WTC11 (cell line): ENCODE data around the gene ALOX12B. TPM values are rescaled to one million over a fixed set of nuclear protein-coding genes. Genes with fewer than 3 reads are reported as not detected.

Experiments used
- ATAC-seq: fragments of 200-7000 bp; cut with Tn5 transposase; 2 replicates; pipeline ENCODE4 v1.10.0; 2021; ENCODE audit warnings: mild to moderate bottlenecking, moderate library complexity
- Bru-seq: library from RNA; stranded (reverse); fragments of 400-500 nt; gene quantifications from one replicate; lab custom pipeline; 2021; lab: Mats Ljungman, UMichigan
- CTCF ChIA-PET: fragments of 300-600 bp; sonication (Branson Sonifier 250); formaldehyde crosslinking; loops from one replicate; lab custom pipeline; 2021; ENCODE audit warnings: antibody characterized with exemption; lab: Charles Lee
- POLR2A ChIA-PET: fragments of 350-600 bp; sonication (Branson Sonifier 250); formaldehyde crosslinking; loops from one replicate; lab custom pipeline; 2021; ENCODE audit warnings: antibody characterized with exemption; lab: Charles Lee
- DNase-seq: peaks from one replicate; pipeline ENCODE4 v3.0.0; 2021; ENCODE audit warnings: low spot score
- H3K27ac Mint-ChIP-seq: 2 replicates; pipeline ENCODE4 v1.8.0; 2021; ENCODE audit warnings: mixed read lengths
- H3K27me3 Mint-ChIP-seq: 2 replicates; pipeline ENCODE4 v1.8.0; 2021; ENCODE audit warnings: low read depth, mild to moderate bottlenecking, moderate library complexity, mixed read lengths
- H3K36me3 Mint-ChIP-seq: 2 replicates; pipeline ENCODE4 v1.8.0; 2021; ENCODE audit warnings: mixed read lengths
- H3K4me1 Mint-ChIP-seq: 2 replicates; pipeline ENCODE4 v1.8.0; 2022; ENCODE audit warnings: mixed read lengths
- H3K4me3 Mint-ChIP-seq: 2 replicates; pipeline ENCODE4 v1.8.0; 2021; ENCODE audit warnings: mild to moderate bottlenecking, moderate library complexity, mixed read lengths
- H3K9me3 Mint-ChIP-seq: 2 replicates; pipeline ENCODE4 v1.8.0; 2021; ENCODE audit warnings: mixed read lengths
- CREB1 ChIP-seq: sonication (generic); formaldehyde crosslinking; IDR thresholded peaks from 2 replicates; pipeline ENCODE4 v1.8.0; 2023; ENCODE audit warnings: mild to moderate bottlenecking, missing genetic modification reagents
- E2F4 ChIP-seq: sonication (generic); formaldehyde crosslinking; IDR thresholded peaks from 2 replicates; pipeline ENCODE4 v1.8.1; 2022; ENCODE audit warnings: low read depth, mild to moderate bottlenecking, moderate library complexity, missing genetic modification reagents, borderline replicate concordance
- ERG ChIP-seq: fragments of 250-450 bp; sonication (Bioruptor Pico); IDR thresholded peaks from 2 replicates; pipeline ENCODE4 v1.8.0; 2021; ENCODE audit warnings: mild to moderate bottlenecking
- ESRRA ChIP-seq: sonication (generic); formaldehyde crosslinking; IDR thresholded peaks from 2 replicates; pipeline ENCODE4 v1.8.1; 2022; ENCODE audit warnings: mild to moderate bottlenecking, missing genetic modification reagents, borderline replicate concordance
- FOXK1 ChIP-seq: sonication (generic); formaldehyde crosslinking; IDR thresholded peaks from 2 replicates; pipeline ENCODE4 v1.8.0; 2022; ENCODE audit warnings: mild to moderate bottlenecking, moderate library complexity, missing genetic modification reagents
- FOXP1 ChIP-seq: sonication (generic); formaldehyde crosslinking; IDR thresholded peaks from 2 replicates; pipeline ENCODE4 v1.8.0; 2022; ENCODE audit warnings: missing genetic modification reagents, mild to moderate bottlenecking, moderate library complexity, borderline replicate concordance
- HMGA2 ChIP-seq: fragments of 250-450 bp; sonication (Bioruptor Pico); IDR thresholded peaks from 2 replicates; pipeline ENCODE4 v1.4.0; 2021; ENCODE audit warnings: mild to moderate bottlenecking, moderate library complexity
- IRF2 ChIP-seq: sonication (generic); formaldehyde crosslinking; IDR thresholded peaks from 2 replicates; pipeline ENCODE4 v1.8.0; 2022; ENCODE audit warnings: low read depth, missing genetic modification reagents, borderline replicate concordance
- MAX ChIP-seq: sonication (generic); formaldehyde crosslinking; IDR thresholded peaks from 2 replicates; pipeline ENCODE4 v1.8.0; 2022; ENCODE audit warnings: mild to moderate bottlenecking, missing genetic modification reagents
- PREB ChIP-seq: sonication (generic); formaldehyde crosslinking; IDR thresholded peaks from 2 replicates; pipeline ENCODE4 v1.8.1; 2022; ENCODE audit warnings: mild to moderate bottlenecking, missing genetic modification reagents, moderate library complexity, borderline replicate concordance
- SMAD4 ChIP-seq: sonication (generic); formaldehyde crosslinking; IDR thresholded peaks from 2 replicates; pipeline ENCODE4 v1.8.0; 2022; ENCODE audit warnings: mild to moderate bottlenecking, missing genetic modification reagents
- TCF7 ChIP-seq: sonication (generic); formaldehyde crosslinking; IDR thresholded peaks from 2 replicates; pipeline ENCODE4 v1.8.0; 2022; ENCODE audit warnings: mild to moderate bottlenecking, low read depth, missing genetic modification reagents, moderate library complexity
- ZBTB43 ChIP-seq: sonication (generic); formaldehyde crosslinking; IDR thresholded peaks from 2 replicates; pipeline ENCODE4 v1.8.1; 2023; ENCODE audit warnings: mild to moderate bottlenecking, missing genetic modification reagents
- ZNF425 ChIP-seq: fragments of 250-450 bp; sonication (Bioruptor Pico); conservative IDR thresholded peaks from 2 replicates; pipeline ENCODE4 v1.9.0; 2021; ENCODE audit warnings: mild to moderate bottlenecking
- ZNF532 ChIP-seq: fragments of 250-450 bp; sonication (Bioruptor Pico); IDR thresholded peaks from 2 replicates; pipeline ENCODE4 v1.9.0; 2021; ENCODE audit warnings: mild to moderate bottlenecking, borderline replicate concordance
- long read RNA-seq, 3 experiments: library from RNA in 1 of 3; library from capped mRNA in 1 of 3; library from polyadenylated mRNA in 1 of 3; unstranded in 2 of 3; stranded (forward) in 1 of 3; transcript quantifications; one replicate each; pipeline ENCODE4 v2.0.0, GENCODE V29; 2021
- total RNA-seq: library from RNA; stranded (reverse); gene quantifications from 3 replicates; pipeline ENCODE4 v1.2.3, GENCODE V29; 2021

The ALOX12B gene
- total RNA-seq (0.72 to 1.8 TPM (median 0.82 TPM) in 3 replicates), Bru-seq, nascent RNA (percentile 11 among the genes with signal in this experiment)
- long read RNA-seq, experiment 1, partial matches to known transcripts: 1 of 1 reads
- long read RNA-seq, experiment 1, other reads (novel, unspliced or antisense): 0 of 1 reads
- long read RNA-seq, experiment 2: 0 reads
- long read RNA-seq, experiment 3: 0 reads

- Mint-ChIP-seq H3K4me3 (no peak within 1 kb of the TSS), H3K27me3 (peaks cover 55% of the 10 kb centered on the region), H3K4me1 (peaks cover 12% of the 10 kb centered on the region), H3K27ac (no peak within 1 kb of the TSS), H3K9me3 (no peaks in the 10 kb centered on the region), H3K36me3 (no peaks in the 10 kb centered on the region)
- no peak for TF ChIP-seq ZBTB43 (CRISPR knock-in tag)
- POLR2A ChIA-PET: interaction anchor here (0.6 kb wide), 1 partner anchor 63 kb away, joined by 4 read pairs; no protein-coding TSS in a partner anchor
- CTCF ChIA-PET: interaction anchor here (0.9 to 4.8 kb wide), 12 partner anchors 8 to 213 kb away, joined by 3 to 47 read pairs (median 5); no protein-coding TSS in a partner anchor
- DNase-seq: no peak
- no peak for ATAC-seq
These were observed at the start of gene ALOX12B for GRCh38 chr17:8087075-8087951. TSS of gene ALOX12B (minus strand) at chr17:8087716. CDS start at chr17:8087442, 274 bp downstream.

- no peak for DNase-seq
- CTCF ChIA-PET: interaction anchor here (0.7 to 2.6 kb wide), 12 partner anchors 10 to 612 kb away, joined by 3 to 18 read pairs (median 5); partner anchors contain the start of genes ALOXE3 and HES7
- Mint-ChIP-seq H3K27me3 (peaks cover 13% of the 10 kb centered on the region), H3K27ac (peak overlapping the region; percentile 29; the same call in 1 of the 2 replicates), H3K4me1 (peaks cover 18% of the 10 kb centered on the region)
- no peak for TF ChIP-seq HMGA2
- no peak for TF ChIP-seq FOXK1 (CRISPR knock-in tag)
- TF ChIP-seq CREB1 (CRISPR knock-in tag): no peak
- TF ChIP-seq E2F4 (CRISPR knock-in tag): no peak
- TF ChIP-seq ZNF532 (CRISPR knock-in tag): no peak
- TF ChIP-seq IRF2: no peak
- no peak for TF ChIP-seq MAX
- TF ChIP-seq SMAD4 (CRISPR knock-in tag): no peak
- TF ChIP-seq ESRRA (CRISPR knock-in tag): no peak
- no peak for TF ChIP-seq ZNF425 (CRISPR knock-in tag)
- TF ChIP-seq TCF7: no peak
- no peak for TF ChIP-seq PREB (CRISPR knock-in tag)
- no peak for TF ChIP-seq ERG (CRISPR knock-in tag)
- no peak for TF ChIP-seq FOXP1 (CRISPR knock-in tag)
- TF ChIP-seq, all 79 proteins: peak for 0
- no peaks in the 10 kb centered on the region for H3K9me3 Mint-ChIP-seq
- POLR2A ChIA-PET: interaction anchor here (0.6 to 1.9 kb wide), 6 partner anchors 11 to 144 kb away, joined by 4 to 7 read pairs (median 6); partner anchors contain the start of genes HES7 and PER1
- peak overlapping the region; percentile 24 for H3K4me3 Mint-ChIP-seq
- no peak for ATAC-seq
- H3K36me3 Mint-ChIP-seq: no peaks in the 10 kb centered on the region
These were observed 46.4 kb upstream of the ALOX12B start for GRCh38 chr17:8133941-8134340.
